NOMO-1 treated with dmso at 0.1 percent for 144 hours (cell line): ENCODE data around the gene CACHD1.

ENCODE experiments used
- DNase-seq: peaks from one replicate; lab custom pipeline; 2025; ENCODE audit not compliant: unreplicated experiment; lab: John Stamatoyannopoulos, UW

Gene CACHD1

DNA sequence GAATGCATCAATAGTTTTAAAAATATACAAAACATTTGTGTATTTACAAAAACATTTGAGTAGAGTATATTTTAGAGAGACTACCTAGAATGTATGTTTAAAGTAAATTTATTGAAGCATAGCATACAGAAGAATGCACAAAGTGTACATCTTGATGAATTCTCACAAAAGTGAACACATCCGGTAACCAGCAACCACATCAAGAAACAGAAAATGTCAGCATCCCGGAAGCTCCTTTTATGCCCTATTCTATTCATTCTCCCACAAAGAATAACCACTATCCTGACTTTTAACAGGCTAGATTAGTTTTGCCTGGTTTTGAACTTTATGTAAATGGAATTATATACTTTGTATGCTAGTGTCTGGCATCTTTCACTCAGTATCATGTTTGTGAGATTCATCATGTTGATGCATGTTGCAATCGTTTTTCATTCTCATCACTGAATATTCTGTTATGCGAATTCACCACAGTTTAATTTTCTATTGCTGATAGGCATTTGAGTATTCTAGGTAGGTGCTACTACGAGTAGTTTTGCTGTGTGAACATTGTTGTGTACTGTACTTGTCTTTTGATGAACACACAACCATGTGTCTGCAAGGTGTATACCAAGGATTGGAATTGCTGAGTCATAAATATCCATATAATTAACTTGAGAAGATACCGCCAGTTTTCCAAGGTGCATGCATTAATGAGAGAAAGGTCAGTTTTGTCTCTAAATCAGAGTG is 75.4 kb downstream of the CACHD1 start:
- DNase-seq = no peak

DNA sequence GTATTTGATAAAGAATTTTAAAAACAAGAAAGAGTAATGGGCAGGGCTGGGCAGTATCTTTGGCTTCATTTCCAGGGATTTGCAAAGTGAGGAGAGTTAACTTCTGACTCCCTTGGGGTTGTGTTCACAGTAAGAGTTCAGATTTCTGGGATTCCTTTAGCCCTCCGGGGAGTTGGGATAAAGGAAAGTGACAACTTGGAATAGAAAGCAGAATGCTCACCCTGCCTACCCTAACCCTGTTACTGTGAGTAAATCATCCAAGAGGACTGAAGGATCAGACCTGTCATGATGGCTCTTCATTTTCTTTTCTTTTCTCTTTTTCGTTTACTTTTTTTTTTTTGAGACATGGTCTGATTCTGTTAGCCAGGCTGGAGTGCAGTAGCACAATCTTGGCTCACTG is 76.1 kb downstream of the CACHD1 start:
- no peak for DNase-seq

DNA sequence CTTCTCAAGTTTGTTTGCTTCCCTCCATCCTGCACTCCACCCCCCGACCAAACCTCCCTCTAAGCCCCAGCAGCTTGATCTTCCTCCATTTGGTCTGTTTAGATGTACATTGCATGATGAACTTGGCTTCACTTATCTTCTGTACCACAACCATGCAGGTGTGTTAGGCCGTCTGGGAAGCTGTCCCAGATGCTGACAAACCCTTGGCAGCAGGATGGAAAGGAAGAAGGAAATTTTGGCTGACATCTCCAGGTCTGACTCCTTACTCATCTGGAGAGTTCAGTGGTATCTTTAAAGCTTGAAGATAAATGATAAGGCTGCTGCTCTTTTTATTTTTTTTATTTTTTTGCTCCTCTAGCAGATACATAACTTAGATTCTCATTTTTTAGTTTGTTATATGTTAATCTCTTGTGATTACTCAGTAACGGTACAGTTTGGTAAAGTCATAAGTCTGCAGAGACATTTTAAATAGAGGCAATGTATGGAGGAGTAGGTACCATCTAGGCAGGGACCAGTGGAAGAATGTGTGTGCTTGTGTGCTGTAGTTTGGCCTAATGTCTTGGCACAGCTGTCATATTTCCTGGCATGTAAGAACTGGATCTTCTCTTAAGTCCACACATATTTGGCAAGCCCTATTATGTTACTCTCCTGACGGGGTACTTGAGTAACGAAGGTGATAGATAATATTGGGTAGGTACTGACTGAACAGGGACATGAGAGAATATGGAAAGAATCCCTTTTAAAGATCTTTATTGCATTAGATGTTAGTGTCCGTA is 79.7 kb downstream of the CACHD1 start:
- no peak for DNase-seq

DNA sequence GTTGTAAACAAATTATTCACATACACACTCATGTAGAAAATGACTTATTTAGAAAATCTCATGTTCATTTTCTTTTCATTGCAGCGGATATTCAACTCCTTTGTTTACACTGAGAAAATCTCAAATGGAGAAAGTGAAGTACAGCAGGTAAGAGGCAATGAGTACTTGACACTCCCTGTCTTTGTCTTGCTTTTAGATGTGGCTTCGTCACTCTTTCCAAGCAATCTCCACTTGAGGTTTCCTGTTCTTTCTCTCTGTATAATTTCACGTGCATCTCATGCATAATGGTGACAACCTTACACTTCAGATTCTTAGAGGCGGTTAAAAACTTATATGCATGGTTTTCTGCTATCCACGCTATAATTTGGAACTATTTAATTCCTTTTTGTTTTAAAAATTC is 80.6 kb downstream of the CACHD1 start:
- no peak for DNase-seq

DNA sequence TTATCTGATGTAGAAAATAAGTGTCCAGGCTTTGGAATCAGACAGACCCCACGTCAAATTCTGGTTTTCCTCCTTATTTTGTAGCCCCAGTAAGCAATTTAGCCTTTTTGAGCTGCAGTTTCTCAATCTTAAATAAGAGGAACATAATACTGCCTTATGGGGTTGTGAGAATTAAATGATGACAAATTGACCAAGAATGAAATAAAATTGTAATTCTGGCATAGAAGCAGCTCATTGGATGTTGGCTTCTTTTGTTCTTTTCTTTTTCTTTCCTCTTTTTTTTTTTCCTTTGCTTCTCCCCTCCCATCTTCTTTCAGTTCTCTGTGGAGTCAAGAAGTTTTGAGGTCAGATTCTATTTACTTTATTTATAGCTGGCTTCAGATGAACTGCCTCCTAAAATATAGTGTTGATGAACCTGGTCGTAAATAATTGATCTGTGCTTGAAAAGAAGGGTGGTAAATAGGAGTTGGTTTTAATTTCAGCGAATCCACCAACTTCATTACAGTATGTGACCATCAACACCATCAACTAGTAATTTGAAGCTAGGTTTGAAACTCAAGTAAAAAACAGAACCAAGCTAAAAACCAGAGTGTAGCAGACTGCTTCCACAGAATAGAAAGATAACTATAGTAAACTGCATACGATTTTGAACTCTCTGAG is 81.1 kb downstream of the CACHD1 start:
- DNase-seq = no peak

DNA sequence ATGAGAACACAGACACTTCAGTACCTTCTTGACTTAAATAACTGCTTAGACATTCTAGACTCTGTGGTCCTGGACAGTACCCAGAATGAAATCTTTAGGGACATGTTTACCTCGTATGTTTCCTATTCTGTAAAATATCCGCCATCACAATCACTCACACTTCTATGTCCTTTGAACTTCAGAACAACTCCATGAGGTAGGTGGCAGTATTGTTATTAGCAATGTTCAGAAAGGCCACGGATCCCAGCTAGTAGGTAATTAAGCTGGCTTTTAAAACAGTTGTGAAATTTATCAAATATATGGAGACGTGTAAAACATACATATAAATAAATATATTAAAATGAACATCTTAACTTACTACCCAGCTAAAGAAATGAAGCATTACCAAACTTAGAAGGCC is 83.4 kb downstream of the CACHD1 start:
- DNase-seq = no peak

DNA sequence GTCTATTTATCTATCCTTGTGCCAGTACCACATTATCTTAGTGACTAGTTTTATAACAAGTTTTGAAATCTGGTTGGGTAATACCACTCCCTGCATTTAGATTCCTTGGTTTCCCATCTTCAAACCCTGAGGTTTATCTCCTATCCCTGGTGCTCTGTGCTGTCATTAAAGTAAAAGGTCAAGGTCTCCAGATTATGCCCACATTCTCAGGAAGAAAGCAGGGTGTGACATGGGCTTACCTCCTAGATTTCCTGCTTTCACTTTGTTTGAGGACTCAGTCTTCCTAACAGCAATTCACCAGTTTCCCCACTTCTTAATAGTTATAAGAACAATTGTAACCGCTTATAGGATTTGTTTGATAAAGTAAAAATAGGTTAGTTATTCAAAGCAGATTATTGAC is 86.0 kb downstream of the CACHD1 start:
- DNase-seq = no peak

DNA sequence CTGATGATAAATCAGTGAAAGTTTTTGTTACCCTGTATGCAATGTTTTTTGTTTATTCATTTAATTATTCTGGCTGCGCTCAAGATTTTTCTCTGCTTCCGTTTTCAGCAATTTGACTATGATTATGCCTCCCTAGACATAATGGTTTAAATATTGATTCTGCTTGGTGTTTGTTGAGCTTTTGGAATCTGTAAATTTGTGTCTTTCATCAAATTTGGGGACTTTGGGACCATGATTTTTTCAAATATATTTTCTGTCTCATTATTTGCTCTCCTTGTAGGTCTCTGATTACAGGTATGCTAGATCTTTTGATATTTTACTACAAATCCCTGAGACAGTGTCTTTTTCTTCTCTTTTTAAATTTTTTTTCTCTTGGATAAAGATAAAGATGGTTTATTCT is 92.1 kb downstream of the CACHD1 start:
- no peak for DNase-seq

DNA sequence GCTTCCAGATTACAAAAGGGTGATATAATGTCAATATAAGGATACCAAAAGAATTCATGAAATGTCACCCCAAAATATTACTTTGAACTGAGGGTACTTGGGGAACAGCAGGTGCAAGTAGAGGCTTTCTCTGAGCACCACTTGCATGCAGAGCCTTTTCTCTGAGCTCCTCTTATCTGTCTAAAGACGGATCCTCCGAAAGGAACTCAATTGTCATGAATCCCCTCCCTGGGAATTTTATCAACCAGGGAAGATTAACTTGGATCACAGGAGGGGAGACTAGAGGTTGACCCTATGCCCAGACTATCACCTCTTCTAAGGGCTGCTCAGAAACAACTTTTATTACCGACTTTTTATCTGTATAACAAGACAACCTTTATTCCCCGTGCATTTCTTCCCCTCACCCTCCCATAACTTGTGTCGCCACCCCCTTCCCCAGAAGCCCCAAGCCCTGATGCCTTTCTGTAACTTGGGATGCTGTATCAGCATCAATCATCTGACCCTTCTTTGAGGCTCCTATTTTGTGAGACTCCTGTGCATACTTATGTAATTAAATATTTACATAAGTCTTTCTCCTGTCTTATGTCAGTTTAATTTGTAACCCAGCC is 94.1 kb downstream of the CACHD1 start:
- DNase-seq = no peak

DNA sequence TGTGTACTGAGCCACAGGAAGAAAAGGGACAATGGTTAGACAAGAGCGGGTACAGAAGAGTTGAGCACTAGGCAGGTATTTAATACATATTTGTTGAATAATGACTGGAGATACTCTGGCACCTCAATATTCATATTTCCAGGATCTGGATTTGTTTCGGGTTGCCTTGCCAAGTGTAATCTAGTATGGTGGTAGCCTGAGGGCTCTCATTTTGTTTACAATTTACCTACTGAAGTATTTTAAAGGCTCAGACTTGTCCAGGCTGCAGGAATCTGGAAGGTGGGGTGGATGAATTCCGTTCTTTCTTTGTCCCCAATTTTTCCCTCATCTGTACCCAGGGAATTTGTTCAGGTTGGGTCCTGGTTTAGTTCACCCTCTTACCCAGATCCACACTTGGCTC is 95.0 kb downstream of the CACHD1 start:
- no peak for DNase-seq

DNA sequence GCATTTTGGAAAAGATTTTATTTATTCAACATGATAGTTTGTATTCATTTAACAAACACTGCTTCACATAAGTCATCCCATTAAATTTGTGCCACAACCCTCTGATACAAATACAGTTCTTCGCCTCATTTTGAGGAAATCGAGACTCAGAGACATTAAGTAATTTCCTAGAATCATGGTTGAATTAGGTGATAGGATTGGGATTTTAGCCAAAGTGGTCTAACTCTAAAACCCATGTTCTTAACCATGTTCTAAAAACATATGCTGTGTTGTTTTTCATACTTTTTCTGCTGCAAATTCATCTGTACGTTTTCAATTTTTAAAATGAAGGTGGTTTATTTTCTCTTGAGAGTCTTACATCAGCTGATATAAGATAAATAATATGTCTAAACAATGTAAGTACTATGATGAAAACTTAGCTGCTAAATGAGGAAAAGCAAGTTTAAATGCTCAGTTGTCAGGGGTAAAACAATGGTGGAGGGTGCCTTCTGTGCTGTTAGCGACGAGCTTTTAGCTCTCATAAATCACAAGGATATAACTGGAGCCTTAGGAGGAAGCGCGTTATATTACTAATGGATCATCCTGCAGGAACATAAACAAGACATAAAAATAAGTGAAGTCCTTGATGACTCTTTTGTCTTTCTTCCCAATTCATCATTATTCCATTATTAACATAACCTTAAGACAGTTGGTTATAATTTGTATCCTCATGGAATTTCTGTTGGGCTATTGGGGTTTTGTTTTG is 97.7 kb downstream of the CACHD1 start:
- no peak for DNase-seq

DNA sequence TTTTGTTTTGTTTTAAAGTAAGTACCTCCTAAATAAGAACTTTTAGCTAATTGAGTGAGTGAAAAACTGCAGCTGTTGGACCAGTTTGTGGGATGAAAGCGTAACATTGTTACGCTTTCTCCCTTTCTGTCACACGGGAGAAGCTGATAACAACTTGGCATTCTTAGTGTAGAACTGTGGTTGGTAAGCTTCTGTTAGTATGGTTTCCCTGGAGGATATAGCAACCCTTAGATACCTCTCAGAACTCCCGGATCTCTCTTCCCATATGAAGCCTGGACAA is 98.2 kb downstream of the CACHD1 start:
- DNase-seq = no peak

DNA sequence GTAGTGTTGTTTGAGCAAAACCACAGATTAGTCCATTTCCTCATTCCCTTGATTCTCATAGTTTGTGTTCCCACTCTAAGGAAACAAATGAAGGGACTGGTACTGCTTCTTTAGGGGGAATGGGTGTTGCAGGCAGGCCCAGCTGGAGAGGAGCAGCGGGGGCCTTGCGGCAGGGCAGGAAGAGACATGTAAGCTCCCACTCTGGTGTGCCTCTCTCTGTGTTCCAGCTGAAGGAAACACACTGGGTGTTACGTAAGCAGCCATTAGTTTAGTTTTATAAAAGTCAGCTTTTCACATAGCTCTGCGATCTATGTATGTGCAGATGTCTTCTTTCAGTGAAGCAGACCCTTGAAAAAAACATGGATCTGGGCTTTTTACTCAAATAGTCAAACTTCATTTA is 99.5 kb downstream of the CACHD1 start:
- peak; percentile 30 for DNase-seq

DNA sequence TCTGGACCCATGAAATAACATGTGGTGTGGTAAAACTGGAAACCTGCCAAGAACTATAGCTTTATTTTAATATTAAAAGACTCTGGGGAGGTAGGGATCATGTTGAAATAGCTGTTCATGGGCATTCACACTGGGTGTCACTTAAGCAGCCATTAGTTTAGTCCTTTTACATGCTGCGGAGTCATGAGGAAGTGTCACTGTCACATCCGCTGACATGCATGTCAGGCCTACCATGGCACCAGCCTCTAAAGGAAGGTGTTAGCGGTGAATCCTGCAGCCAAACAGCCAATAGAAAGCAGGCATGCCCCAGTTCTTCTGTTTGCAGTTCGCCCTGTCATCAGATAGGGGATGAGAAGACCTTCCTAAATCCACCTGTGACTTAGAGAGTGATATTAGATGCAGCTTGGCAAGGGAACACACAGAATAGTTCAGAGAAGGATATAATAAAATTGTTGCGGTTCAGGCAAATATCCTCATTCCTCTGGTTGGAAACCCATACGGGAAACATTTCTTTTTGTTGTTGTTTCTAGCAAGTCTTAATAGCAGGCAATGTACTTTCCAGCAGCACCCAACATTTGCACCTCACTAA is 100.4 kb downstream of the CACHD1 start:
- no peak for DNase-seq

DNA sequence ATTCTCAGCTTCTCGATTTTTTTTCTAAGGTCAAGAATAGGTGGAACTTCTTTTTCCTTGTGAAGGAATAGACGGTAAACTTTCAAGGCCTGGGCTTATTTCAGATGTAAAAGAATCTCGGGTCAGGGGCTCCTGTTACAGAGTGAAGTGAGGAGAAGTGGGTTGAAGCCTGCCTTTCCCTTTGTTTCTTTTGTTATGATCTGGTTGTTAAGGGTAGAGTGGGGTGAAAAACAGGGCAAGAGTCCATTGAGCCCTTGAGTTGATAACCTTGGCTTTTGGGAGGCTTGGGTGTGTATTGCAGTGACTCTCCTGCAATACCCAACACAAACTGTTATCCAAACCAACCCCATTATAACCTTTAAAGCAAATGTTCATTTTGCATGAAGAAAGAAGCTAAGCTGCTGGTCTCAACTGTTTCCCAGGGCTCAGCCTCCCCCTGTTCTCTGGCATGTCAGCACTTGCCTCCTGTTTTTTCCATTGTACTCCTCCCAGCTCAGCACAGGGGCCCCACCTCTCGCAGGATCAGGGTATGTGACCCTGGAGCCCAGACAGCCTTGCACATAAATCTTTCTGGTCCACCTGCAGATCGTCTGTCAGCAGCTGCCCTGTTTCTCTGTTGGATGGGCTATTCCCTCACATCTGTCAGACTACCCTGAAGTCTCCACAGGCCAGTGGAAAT is 102.4 kb downstream of the CACHD1 start:
- DNase-seq = no peak

DNA sequence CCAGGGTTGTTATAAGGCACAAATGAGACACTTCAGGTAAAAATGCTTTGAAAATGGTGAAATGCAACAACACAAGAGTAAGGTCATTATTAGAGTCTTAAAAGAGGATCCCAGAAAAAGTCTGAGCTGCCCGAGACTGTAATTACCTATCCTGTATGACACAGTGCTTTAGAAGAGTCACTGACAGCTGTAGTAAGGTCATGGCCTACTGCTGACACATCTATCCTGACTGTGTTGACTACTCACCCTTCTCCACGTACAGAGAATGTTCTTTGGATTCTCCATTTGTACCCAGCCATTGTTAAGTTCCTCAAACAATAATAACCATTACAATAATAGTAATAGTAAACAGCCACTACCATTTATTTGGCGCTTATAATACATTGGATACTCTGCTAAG is 104.4 kb downstream of the CACHD1 start:
- DNase-seq = no peak

DNA sequence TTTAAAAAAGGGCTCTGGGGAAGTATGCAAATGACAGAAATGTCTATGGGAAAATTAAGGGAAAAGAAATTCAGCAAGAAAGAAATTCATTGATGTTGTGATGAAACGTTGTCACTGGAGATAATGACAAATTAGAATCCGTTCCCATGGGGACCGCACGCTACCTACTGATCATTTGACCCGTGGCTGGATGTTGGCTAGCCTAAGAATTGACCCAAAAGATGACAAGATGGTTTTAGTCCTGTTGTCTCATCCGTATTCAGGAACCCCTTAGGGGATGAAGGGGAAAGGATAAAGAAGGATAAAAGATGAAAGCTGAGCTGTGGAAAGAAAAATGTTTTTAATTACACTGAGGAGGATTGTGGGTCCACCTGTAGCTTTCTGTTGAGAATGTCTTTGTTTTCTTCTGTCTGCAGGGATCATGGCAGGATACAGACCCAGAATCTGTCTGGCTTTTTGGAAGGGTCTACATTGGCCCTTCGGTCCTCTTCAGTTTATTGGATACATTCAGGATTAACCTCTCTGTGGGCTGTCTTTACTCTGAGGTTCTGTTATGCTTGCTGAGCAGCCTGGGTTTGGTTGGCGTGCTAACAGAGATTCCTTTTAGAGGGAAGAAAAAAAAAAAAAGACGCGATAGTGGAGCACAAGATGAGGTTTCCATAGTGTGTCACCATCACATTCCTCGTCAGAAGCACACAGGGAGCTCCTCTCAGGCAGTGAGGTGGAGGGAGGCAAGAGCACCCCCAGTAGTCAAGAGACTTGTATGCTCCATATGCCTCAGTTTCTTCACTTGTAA is 106.2 kb downstream of the CACHD1 start:
- DNase-seq = no peak

DNA sequence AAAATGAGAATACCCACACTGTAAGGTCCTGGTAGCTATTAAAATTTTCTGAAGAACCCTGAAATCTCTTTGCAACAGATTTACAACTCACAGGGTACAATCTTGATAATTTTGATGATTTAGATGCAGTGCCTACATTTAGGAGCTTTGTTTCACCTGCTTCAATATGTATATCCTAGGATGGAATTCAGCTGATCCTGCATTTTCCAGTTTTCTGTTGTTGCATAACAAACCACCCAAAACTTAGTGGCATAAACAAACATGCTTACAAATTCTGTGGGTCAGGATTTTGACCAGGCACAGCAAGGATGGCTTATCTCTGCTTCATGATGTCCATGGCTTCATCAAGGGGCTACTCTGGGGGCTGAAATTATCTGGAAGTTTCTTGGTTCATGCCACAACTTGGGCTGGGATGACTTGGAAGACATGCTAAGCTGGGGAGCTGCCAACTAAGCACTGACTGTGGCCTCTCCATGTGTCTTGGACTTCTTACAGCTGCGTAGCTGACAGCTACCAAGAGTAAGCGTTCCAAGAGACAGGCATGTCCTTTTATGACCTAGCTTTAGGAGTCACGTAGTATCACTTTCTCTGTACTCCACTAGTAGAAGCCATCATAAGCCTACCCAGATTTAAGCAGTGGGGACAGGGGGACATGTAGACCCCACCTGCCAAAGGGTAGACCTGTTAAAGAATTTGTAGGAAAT is 108.5 kb downstream of the CACHD1 start:
- no peak for DNase-seq

DNA sequence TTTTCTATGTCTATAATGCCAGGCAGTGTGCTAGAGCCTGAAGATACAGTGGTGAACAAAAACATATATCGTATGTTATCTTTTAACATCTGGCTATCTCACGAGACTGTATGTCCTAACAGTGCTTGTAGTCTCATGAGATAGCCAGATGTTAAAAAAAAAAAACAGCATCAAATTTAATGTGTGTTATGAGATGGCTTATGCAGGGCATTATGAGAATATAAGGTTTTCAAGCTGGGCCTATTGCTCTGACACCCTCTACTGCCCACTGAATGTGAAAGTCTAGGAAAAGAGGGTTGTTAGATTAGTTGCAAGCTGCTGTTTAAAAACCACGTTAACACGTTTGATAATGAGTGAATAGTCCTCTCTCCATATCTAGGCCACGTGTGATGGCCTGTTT is 109.8 kb downstream of the CACHD1 start:
- DNase-seq = no peak
